Measurements from ENCODE around the gene TSC22D3.

Gene TSC22D3

DNA sequence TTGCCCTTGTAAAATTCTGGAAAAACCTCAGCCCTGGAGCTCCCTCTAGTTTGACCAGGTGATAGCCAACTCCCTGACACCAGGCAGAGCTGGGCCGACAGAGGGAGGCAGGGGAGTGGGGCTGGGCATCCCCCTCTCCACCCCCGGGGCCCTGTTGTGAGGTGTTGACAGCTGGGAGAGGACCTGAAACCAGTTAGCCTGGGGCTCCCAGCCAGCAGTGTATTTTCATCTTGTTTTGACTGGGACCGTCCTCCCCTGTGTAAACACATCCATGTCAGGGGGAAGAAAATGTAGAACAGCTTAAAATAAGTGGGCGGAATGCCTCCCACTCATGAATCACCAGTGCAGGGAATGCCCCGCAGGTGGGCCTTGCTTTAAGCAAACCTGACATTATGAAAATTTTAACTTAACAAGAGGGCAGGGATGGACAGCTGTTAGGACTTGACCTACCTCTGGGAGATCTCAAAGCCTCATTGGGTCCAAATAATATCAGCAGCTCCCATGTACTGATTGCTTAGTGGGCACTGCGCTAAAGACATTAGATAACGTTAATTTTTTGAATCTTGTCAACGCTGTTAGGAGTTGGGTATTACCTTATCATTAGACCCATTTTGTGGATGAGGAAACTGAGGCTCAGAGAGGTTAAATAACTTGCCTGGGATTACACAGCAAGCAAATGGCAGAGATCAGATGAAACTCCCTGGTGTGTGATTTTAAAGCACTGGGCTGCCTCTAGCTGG, 45.9 kb downstream of the TSC22D3 start:
- peak; percentile 9 for DNase-seq

- no peak for DNase-seq
These were observed 47.1 kb downstream of the TSC22D3 start for GRCh38 chrX:107728371-107729099.

DNA sequence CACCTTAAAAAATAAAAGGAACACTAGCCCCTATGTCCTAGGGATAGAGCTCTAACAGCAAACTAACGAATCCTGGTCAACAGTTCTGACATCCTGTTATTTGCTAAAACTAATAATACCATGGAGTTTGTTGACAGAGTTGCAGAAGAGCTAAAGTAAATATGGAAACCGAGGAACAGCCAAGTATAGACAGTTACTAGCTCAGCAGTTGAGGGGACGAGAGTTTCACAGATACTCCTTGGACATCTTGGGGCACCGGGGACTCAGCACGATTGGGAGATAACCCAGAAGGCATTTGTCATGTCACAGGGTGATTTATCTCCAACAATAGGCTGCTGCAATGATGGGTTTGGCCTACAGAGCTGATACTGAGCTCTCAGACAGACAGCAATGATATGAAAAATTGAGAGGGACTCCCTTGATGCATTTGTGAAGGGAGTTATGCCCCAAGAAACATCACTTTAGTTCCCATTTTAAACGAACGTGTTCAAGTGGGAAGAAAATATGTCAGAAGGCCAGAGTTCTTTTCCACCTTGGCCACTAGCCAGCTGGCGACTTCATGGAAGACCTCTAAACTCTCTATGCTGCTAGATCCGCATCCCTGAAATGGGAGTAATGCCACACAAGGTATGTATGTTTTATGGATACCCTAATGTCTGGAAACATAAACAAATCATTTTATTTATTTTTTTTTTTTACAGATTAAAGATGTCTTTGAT, 48.6 kb downstream of the TSC22D3 start:
- no peak for DNase-seq

DNA sequence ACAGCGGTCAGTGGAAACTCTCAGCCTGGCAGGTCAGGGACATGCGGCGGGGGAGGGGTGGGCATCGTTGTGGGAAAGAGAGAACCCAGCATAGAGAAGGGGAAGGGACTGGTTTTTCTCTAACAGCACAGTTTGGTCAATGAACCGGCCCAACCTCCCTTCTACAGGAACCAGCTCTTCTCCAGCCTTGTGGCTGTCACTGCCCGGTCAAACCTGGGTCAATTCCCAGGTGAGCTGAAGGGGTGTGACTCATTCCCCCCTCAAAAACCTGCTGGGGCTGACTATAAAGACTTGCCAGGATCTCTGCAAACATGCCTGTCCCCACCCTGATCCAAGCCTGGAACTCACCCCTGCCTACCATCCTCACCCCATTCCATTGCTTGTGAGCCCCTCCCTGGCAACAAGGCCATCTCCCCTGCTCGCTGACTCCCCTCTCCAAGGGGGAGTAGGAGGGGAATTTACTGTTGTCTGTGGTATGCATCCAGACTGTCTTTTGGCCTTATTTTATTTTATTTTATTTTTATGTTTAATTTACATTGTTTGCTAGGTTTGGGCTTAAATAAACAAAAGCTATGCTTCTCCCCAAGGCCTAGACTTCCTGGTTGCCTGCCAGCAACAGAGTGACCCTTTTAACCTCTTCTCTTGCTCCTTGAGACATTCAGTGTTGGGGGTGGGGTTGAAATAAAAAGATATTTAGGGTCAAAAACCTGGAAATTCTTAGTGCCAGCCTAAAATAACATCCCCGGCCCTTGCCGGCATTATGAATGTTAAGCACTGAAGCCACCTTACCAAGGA, 49.6 kb downstream of the TSC22D3 start:
- no peak for DNase-seq

GRCh38 chrX:107724653-107725052, 50.9 kb downstream of the TSC22D3 start:
- no peak for DNase-seq

- no peak for DNase-seq
These were observed 52.1 kb downstream of the TSC22D3 start for GRCh38 chrX:107723511-107723910.

DNA sequence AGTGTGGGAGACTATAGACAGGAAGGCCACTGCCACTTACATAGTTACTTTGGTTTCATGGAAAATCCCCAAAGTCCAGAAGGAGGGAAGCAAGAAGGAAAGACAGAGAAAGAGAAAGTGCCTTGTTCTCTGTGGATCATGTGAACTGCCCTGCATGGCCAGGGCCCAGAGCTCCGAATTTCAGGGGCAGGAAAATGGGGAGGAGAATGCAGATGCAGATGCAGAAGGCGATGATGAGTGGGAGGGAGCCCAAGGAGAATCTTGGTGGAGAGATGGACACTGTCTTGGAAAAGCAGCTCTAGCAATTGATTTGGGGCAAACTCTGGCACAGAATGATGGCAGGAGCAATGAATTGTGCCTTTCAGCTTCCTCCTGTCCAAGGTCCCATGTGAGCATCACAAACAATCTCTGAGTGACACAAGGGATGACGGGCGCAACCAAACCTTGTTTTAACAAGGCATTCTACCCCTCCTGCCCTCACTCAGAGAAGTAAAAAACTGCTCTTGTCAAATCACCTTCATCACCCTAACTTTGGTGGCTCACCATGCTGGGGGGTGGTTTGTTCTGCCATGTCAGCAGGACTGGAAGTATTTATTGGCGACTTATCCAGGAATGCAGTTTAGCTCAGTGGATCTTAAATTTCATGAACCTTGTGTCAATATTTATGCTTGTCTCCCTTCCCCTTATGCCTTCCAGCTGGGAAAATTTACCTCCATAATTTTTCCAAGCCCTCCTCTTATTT, 53.5 kb downstream of the TSC22D3 start:
- no peak for DNase-seq

DNA sequence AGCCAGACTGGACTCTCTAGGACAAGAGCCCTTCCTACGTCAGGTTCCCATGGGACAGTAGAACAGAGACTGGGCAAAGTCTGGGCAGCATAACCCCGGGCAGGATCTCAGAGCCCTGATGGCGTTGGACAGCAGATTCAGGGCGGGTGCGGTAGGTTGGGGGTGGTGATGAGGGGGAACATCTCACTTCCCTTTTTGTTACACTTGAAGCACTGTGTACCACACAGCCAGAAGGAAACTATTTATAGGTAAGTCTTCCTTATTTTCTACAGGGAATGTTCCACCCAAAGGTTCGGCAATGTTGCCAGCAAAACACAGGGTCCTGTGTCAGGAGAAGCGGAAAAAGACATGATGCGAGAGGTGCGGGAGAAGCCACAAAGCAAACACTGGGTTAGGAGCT, 54.3 kb downstream of the TSC22D3 start:
- DNase-seq, result no peak

- DNase-seq, result peak; percentile 68
These were observed 57.4 kb downstream of the TSC22D3 start for GRCh38 chrX:107718156-107718621.

DNA sequence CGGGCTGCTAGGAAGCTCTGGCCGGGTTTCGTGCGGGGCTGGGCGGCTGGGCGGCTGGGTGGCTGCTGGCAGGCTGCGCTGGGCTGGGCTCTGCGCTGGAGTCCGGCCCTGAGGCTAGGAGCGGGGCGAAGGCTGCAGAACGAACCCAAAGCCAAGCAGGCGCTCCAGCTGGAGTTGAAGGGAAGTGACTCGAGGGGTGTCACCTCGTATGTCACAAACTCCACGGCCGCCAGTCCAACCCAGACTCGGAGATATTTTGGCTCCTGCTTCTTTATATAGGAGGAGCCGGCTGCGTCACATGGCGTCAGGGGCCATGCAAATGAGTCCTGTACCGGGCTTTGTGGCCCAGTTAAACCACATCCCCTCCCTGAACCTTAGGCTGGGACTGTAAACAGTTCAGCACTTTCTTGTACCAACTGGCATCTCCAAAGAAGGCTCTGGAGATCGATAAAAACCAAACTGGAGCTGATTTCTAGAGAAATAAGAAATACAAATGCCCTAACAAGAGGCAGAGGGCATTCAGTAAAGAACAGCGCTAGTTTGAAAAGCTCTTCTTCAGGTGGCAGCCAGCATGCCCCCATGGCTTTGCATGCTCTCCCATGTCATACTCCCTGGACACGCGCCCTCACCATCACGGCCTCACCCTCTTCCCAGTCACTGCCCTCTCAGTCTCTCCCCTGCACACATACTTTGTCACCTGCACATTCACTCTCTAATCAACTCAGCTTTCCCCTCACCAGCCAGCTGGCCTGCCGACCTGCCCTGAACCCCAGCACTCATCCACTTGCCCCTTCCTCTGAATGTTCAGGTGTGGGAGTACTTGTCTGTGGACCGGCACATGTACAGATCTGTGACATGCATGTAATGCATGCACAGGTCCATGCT, 58.5 kb downstream of the TSC22D3 start:
- DNase-seq, result peak; percentile 83

- DNase-seq, result peak; percentile 6
These were observed 59.4 kb downstream of the TSC22D3 start for GRCh38 chrX:107716118-107716684.

DNA sequence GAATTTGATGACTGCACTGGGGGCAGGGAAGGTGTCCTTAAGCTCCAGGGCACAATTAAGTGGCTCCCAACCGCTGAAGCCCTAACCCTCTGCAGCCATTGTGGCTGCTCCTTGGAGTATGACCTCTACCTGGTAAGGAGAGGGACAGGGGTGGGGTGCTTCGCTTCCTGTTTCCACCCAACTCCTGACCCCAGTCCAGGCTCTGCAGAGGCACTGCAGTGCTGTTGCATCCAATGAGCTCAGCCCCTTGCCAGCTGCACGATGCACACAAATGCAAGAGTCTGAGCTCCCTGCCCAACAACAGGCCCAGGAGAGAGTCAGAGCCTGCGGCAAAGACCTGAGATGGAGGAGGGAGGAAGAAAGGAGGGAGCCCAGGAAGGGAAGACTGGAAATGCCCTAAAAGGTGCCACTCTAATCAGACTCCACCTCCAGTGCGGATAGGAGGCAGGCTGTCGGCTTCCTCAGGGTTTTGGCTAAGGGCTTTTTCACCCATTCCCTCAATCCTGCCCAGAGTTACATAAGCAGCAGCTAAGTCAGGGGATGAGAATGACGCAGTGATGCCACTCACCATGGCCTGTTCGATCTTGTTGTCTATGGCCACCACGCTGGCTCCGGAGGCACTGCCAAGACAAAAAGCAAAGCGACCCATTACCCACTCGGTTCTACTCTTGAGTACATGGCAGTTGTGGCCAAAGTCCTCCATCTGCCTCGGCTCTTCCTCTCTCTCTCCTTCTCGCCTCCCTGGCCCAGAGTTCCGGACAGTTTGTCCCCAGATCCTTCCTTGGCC, 60.1 kb downstream of the TSC22D3 start:
- DNase-seq, result peak; percentile 4

DNA sequence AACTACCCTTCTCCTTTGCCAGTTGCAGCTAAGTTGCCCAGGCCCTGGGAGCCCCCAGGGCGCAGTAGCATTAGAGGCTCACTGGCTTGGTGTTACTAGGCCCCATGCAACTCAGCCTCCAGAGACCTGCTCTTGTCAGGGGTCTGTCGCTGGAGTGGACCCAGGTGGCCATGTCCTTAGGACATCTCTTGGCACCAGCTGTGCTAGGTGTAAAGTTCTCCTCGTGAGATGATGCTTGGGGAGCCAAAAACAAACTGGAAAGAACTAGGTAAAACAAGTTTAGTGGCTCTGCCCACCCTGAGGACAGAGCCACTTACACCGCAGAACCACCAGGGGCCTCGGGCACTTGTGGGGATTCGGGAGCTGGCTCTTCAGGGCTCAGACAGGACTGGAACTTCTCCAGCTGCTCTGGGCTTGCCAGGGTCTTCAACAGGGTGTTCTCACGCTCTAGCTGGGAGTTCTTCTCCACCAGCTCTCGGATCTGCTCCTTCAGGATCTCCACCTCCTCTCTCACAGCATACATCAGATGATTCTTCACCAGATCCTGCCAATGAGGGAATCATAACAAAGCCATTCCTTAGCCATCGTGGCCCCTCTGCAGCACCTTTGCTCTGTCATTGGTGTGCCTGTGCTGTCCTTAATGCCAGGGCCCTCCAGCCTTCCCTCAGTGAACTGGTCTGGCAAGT, 61.2 kb downstream of the TSC22D3 start:
- DNase-seq, result peak; percentile 8

- peak; percentile 4 for DNase-seq
These were observed 61.9 kb downstream of the TSC22D3 start for GRCh38 chrX:107713543-107714205.

GRCh38 chrX:107713203-107713542, 62.4 kb downstream of the TSC22D3 start:
- no peak for DNase-seq

DNA sequence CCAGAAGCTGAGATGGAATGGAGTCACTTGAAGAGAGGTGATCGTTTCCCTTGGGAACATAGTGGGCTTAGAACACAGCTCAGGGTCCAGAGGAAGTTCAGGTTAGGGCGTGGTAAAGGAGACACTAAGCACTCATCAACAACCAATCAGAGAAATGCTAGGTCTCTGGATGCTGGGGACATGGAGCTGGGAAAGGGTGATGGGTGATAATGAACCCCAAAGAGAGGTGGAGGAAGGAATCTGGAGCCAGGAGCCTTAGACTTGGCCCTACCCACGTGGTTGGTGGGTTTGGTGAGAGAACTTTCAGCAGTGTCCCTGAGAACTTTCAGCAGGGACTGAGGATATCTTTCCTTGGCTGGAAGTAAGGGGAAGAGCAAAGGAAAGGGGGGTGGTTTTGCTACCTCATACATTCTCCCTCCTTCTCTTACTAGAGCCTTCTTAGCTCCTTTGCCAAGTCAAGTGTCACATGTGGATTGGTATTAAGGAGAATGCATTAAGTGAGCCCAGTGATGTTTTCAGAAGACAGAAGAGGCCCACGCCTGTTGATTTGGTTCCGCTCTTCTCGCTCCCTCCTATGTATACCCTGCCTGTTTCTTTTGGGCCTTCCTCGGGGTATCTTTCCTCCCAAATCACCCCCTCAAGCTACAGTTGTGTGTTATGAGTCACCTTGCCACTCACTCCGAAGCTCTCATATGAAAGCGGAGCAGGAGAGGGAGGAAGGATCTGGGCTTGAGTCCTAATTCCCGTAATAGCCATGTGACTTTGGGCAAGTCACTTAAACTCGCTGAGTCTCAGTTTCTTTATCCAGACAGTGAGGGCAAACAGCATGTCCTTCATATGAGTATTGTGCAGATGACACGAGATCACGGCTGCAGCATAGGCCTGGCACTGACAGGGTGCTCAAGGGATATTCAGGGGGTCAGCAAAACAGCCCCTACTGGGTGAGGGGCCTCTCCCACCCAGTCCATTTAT, 63.1 kb downstream of the TSC22D3 start:
- DNase-seq, result peak; percentile 4

DNA sequence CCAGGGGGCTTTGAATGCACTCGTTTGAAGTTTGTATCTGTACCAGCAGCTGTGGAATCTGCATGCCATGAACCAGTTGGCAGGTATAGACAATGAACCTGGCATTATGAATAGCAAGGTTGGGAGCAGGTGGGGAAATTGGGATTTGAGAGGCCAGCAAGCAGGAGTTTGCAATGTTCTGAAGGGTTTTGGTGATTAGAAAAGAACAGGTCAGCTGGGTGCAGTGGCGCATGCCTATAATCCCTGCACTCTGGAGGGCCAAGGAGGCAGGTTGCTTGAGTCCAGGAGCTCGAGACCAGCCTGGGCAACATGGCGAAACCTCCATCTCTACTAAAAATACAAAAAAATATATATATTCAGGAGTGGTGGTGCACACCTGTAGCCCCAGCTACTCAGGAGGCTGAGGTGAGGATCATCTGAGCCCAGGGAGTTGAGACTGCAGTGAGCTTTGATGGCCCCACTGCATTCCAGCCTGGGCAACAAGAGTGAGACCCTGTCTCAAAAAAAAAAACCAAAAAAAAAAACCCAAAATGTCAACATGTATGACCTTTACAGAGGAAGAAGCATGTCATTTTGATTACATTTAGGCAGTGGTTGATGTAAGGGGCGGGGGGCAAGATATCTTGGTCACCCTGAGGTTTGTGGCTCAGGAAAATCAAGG, 63.9 kb downstream of the TSC22D3 start:
- peak; percentile 2 for DNase-seq
